Measurements from ENCODE around the gene NT5C3B. TPM values are rescaled to one million over a fixed set of nuclear protein-coding genes. Genes with fewer than 3 reads are reported as not detected.

Gene NT5C3B
- total RNA-seq, 1 experiment from 2014 or later: 48.8 TPM

DNA sequence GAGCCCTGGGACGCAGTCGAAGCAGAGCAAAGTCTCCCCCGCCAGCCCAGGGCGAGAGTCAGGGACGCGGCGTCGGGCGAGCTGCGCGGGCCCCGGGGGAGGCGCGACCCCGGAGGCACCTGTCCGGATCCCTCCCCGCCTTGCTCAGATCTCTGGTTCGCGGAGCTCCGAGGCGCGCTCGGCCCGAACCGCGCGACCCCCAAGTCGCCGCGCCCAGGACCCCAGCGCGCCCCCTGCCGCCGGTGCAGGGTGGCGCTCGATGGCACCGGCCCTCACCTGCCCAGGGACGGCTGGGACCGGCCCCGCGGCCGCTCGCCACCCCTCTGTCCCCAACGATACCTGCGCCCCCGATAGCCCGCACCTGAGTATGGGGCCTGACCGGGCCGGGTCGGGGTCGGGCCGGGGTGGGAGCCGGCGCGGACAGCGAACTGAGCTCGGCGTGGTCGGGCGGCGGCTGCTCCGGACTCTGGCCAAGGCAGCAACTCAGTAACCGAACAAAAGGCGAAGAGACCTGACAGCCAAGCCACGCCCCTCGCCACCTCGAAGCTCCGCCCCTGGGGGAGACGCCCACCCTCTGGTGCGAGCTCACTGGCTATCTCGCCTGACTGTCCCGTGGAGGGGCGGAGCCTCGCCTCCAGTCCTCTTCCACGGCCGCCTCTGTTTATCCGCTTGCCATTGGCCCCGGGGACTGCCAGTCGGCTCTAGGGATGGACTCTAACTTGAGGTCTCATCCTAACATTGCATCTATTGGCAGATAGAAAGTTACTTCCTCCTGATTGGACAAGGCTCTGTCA is 49.6 kb downstream of the NT5C3B start, which contains the start of gene JUP:
TSS of gene JUP (minus strand) at position 485 of the 794 bp plus-strand sequence. CDS start 14,857 bp downstream, outside the sequence.
- Histone ChIP-seq H3F3A (ENCODE audit: insufficient read depth, low read depth) (peaks cover 36% of the 10 kb centered on the region), H3K27ac (peak within 1 kb of the TSS; percentile 98), H3K4me1 (replicated peaks; ENCODE audit: insufficient read depth) (peaks cover 39% of the 10 kb centered on the region), H4K20me1 (ENCODE audit: insufficient read depth) (peaks cover 7% of the 10 kb centered on the region; the same call in 1 of the 2 replicates), H3K9me3 (ENCODE audit: insufficient read depth, low read depth) (no peaks in the 10 kb centered on the region), H3K27me3 (ENCODE audit: insufficient read depth, low read depth) (no peaks in the 10 kb centered on the region), H3K9me2 (ENCODE audit: insufficient read depth) (no peaks in the 10 kb centered on the region), H3K4me2 (peak within 1 kb of the TSS; percentile 100), H3K4me3 (peak within 1 kb of the TSS; percentile 63), H2AFZ (no peak within 1 kb of the TSS), H3K36me3 (ENCODE audit: low read depth) (no peaks in the 10 kb centered on the region), H3K79me2 (ENCODE audit: low read depth) (peaks cover 42% of the 10 kb centered on the region)
- TF ChIP-seq EZH2 (IDR thresholded peaks at IDR 0.05; ENCODE audit: low read depth) (no peak), CTCF (conservative IDR thresholded peaks at IDR 0.05) (peak; percentile 77)
- ChIA-PET POLR2A (ENCODE audit: unreplicated experiment) (interaction anchor here (0.6 to 3.7 kb wide), 9 partner anchors 9 to 98 kb away, joined by 3 to 81 read pairs (median 13); partner anchors contain the start of genes EIF1, FKBP10 and P3H4), CTCF (interaction anchor here (0.9 to 2.7 kb wide), 3 partner anchors 13 to 14 kb away, joined by 5 to 29 read pairs (median 13); no protein-coding TSS in a partner anchor)
- intact Hi-C loops (cut with micrococcal nuclease; ENCODE audit: unreplicated experiment): loop anchor here (1.0 to 5.0 kb wide), 3 partner anchors 13 to 99 kb away; partner anchors contain the start of gene EIF1
- no TSS peak for BruUV-seq (replicated peaks)
- DNase-seq: peak; percentile 100

- no TSS peak for BruUV-seq (replicated peaks)
Observed at GRCh38 chr17:41785859-41786226, 50.2 kb downstream of the NT5C3B start.

More at GRCh38 chr17:41785859-41786226, 50.2 kb downstream of the NT5C3B start:
- Histone ChIP-seq H3K36me3 (ENCODE audit: low read depth) (no peaks in the 10 kb centered on the region), H3K79me2 (ENCODE audit: low read depth) (peaks cover 47% of the 10 kb centered on the region), H4K20me1 (ENCODE audit: insufficient read depth) (peaks cover 13% of the 10 kb centered on the region; the same call in 1 of the 2 replicates), H3K4me1 (replicated peaks; ENCODE audit: insufficient read depth) (peaks cover 38% of the 10 kb centered on the region), H2AFZ (no peak overlapping the region), H3K27me3 (ENCODE audit: insufficient read depth, low read depth) (no peaks in the 10 kb centered on the region), H3K4me2 (peak overlapping the region; percentile 100), H3K27ac (peak overlapping the region; percentile 98), H3K4me3 (peak overlapping the region; percentile 63), H3K9me3 (ENCODE audit: insufficient read depth, low read depth) (no peaks in the 10 kb centered on the region), H3K9me2 (ENCODE audit: insufficient read depth) (no peaks in the 10 kb centered on the region), H3F3A (ENCODE audit: insufficient read depth, low read depth) (peaks cover 30% of the 10 kb centered on the region)
- POLR2A ChIA-PET (ENCODE audit: unreplicated experiment): interaction anchor here (0.6 to 3.7 kb wide), 11 partner anchors 8 to 97 kb away, joined by 3 to 81 read pairs (median 13); partner anchors contain the start of genes EIF1, FKBP10 and P3H4
- intact Hi-C loops (cut with micrococcal nuclease; ENCODE audit: unreplicated experiment): loop anchor here (1.0 to 5.0 kb wide), 4 partner anchors 13 to 99 kb away; partner anchors contain the start of gene EIF1
- no peak for TF ChIP-seq EZH2 (IDR thresholded peaks at IDR 0.05; ENCODE audit: low read depth)
- no peak for TF ChIP-seq CTCF (conservative IDR thresholded peaks at IDR 0.05)
- peak; percentile 84 to 93 for DNase-seq
- CTCF ChIA-PET: interaction anchor here (0.9 to 2.7 kb wide), 3 partner anchors 12 to 15 kb away, joined by 5 to 29 read pairs (median 13); no protein-coding TSS in a partner anchor
